ENCODE data around the gene TSFM. TPM values are rescaled to one million over a fixed set of nuclear protein-coding genes. Genes with fewer than 3 reads are reported as not detected.

Gene TSFM
- total and polyA plus RNA-seq, 2 of the 4 experiments (the other 2 are of a cell fraction), result 11.5 to 14.0 TPM

DNA sequence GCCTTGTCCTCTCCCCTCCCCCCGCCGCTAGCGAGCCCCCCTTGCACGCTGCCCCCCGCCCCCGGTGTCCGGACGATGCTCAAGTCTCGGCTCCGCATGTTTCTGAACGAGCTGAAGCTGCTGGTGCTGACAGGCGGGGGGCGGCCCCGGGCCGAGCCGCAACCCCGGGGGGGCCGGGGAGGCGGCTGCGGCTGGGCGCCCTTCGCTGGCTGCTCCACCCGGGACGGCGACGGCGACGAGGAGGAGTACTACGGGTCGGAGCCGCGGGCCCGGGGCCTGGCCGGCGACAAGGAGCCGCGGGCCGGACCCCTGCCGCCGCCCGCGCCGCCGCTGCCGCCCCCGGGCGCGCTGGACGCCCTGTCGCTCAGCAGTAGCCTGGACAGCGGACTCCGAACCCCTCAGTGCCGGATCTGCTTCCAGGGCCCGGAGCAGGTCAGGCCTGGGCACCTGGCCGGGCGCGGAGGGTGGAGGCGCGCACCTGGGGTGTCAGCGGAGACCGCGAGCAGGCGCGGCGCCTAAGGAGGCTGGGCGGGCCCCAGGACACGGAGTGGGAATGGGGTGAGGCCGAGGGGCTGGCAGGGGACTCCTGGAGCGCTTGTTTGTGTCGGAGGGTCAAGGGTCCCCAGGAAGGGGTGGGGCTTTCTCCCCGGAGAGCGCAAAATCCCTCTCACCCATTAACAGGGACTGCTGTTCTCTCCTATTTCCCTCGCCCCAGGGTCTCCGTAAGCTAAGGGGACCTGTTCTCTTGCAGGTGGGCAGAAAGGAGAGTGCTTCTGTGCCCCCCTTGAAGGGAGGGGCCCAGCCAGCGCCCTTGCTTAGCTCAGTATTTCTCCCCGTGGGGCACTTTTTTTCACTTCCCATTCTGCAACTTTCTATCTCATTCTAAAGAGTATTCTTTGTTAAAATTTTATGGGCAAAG is 26.9 kb upstream of the TSFM start (continued):
- TF ChIP-seq MXI1 (IDR thresholded peaks at IDR 0.05; ENCODE audit: borderline replicate concordance, low read depth, low read length), result no peak

DNA sequence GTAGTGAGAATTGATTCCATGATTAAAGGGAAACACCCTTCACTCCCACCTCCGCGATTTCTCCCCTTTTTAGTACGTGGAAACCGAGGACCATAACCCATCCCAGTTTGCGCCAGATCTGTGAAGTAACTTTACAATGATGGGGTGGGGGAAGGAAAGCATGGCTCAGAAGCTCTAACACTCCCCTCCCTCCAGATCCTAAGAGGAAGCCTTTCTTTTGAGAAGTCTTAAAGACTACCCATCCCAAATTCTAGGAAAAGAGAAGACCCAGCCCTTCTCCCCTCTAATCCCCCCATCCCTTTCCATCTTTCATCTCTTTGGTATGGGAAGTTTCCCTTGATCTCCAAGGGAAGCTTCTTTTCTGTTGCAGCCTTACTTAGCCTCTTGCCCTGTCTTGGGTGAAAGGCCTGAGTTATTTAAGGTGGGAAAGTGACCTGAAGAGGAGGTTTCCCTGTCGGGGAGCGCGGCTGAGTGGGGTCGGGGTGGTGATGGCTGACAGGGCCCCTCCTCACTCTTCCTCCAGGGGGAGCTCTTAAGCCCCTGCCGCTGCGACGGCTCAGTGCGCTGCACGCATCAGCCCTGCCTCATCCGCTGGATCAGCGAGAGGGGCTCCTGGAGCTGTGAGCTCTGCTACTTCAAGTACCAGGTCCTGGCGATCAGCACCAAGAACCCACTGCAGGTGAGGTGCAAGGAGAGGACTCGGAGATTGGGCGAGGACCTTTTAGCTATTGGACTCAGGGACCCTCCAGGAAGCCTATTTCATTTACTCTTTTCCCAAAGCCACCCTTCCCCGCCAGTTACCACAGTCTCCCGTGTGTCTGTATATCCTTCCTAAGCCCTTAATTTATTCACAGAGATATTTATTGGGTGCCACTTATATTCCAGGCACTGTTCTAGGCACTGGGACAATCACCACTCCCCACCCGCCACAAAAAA is 25.9 kb upstream of the TSFM start:
- Histone ChIP-seq H3K4me2 (ENCODE audit: low read depth, low read length) (peak overlapping the region; percentile 35), H2AK5ac (ENCODE audit: low read depth, low read length) (no peak overlapping the region), H2BK20ac (ENCODE audit: low read depth, low read length) (no peak overlapping the region), H2BK120ac (ENCODE audit: low read depth, low read length) (no peak overlapping the region), H2BK5ac (ENCODE audit: low read depth, low read length, poor library complexity, severe bottlenecking) (no peak overlapping the region), H3K4me1 (ENCODE audit: control insufficient read depth, insufficient read depth, low read length) (peaks cover 3% of the 10 kb centered on the region; the same call in 1 of the 2 replicates), H4K91ac (ENCODE audit: insufficient read depth, low read depth, low read length) (no peak overlapping the region), H2BK15ac (ENCODE audit: low read depth, low read length) (no peak overlapping the region), H3K18ac (ENCODE audit: low read depth, low read length) (no peak overlapping the region), H3K27ac (ENCODE audit: insufficient read depth, low read length) (no peak overlapping the region), H3K56ac (ENCODE audit: extremely low read depth, insufficient read depth, low read length) (no peak overlapping the region), H4K20me1 (ENCODE audit: insufficient read depth, low read length) (no peaks in the 10 kb centered on the region; the same call in 1 of the 2 replicates), H2AFZ (replicated peaks; ENCODE audit: low read length, poor library complexity) (peak overlapping the region; percentile 12), H3K4ac (ENCODE audit: low read depth, low read length) (no peak overlapping the region), H3K36me3 (ENCODE audit: control insufficient read depth, insufficient read depth, low read length) (peaks cover 9% of the 10 kb centered on the region), H3K9me1 (ENCODE audit: insufficient read depth, low read length) (peaks cover 4% of the 10 kb centered on the region), H3K4me3 (ENCODE audit: insufficient read depth, low read depth, low read length) (no peak overlapping the region), H3K9ac (ENCODE audit: low read depth, low read length) (no peak overlapping the region), H4K5ac (ENCODE audit: low read depth, low read length) (no peak overlapping the region), H3K14ac (replicated peaks; ENCODE audit: low read depth, low read length) (no peak overlapping the region), H3K9me3 (ENCODE audit: control insufficient read depth, insufficient read depth, low read length) (no peaks in the 10 kb centered on the region), H3K79me1 (ENCODE audit: low read depth in 1 of 2, low read length in 2 of 2) (peaks cover 0 to 9% of the 10 kb centered on the region in 2 experiments; a peak in 3 of 4 replicates), H2AK9ac (replicated peaks; ENCODE audit: low read depth, low read length, poor library complexity) (no peak overlapping the region), H4K8ac (ENCODE audit: low read depth in 2 of 2, low read length in 2 of 2) (no peak overlapping the region), H3K27me3 (ENCODE audit: control insufficient read depth, insufficient read depth, low read length) (peaks cover 10% of the 10 kb centered on the region), H3K23ac (ENCODE audit: low read depth, low read length) (no peak overlapping the region)
- WGBS, 2 experiments (ENCODE audit: extremely low coverage in 2 of 2, insufficient read length in 1 of 2), result 64% methylated on average over 9 of the region's 22 CpGs; no CpG with 5 or more reads in 1 of the 2 experiments
- CTCF ChIA-PET, result interaction anchor here (0.7 kb wide), 1 partner anchor 186 kb away, joined by 3 read pairs; no protein-coding TSS in a partner anchor
- no TSS peak for BruUV-seq (replicated peaks)
- in situ Hi-C loops (cut with MboI; ENCODE audit: low sequenced_read_pairs) (no loop called here), intact Hi-C loops (cut with micrococcal nuclease) (no loop called here), dilution Hi-C loops (cut with HindIII; ENCODE audit: low sequenced_read_pairs, unreplicated experiment) (no loop called here)
- DNase-seq (no peak), ATAC-seq (ENCODE audit: low read depth) (no peak)
- POLR2A ChIA-PET (ENCODE audit: unreplicated experiment), result no interaction called here
- no peak for TF ChIP-seq CEBPB (IDR thresholded peaks at IDR 0.05; ENCODE audit: low read depth, low read length)
- 0 out of 2 replicates have a peak, but pooled peaks have one; percentile 6 for TF ChIP-seq SMC3 (IDR thresholded peaks at IDR 0.05; ENCODE audit: low read depth, low read length)
- TF ChIP-seq, protein P1, sequence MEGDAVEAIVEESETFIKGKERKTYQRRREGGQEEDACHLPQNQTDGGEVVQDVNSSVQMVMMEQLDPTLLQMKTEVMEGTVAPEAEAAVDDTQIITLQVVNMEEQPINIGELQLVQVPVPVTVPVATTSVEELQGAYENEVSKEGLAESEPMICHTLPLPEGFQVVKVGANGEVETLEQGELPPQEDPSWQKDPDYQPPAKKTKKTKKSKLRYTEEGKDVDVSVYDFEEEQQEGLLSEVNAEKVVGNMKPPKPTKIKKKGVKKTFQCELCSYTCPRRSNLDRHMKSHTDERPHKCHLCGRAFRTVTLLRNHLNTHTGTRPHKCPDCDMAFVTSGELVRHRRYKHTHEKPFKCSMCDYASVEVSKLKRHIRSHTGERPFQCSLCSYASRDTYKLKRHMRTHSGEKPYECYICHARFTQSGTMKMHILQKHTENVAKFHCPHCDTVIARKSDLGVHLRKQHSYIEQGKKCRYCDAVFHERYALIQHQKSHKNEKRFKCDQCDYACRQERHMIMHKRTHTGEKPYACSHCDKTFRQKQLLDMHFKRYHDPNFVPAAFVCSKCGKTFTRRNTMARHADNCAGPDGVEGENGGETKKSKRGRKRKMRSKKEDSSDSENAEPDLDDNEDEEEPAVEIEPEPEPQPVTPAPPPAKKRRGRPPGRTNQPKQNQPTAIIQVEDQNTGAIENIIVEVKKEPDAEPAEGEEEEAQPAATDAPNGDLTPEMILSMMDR (conservative IDR thresholded peaks at IDR 0.05; ENCODE audit: low read depth, low read length), result peak; percentile 56
- TF ChIP-seq, protein P2, sequence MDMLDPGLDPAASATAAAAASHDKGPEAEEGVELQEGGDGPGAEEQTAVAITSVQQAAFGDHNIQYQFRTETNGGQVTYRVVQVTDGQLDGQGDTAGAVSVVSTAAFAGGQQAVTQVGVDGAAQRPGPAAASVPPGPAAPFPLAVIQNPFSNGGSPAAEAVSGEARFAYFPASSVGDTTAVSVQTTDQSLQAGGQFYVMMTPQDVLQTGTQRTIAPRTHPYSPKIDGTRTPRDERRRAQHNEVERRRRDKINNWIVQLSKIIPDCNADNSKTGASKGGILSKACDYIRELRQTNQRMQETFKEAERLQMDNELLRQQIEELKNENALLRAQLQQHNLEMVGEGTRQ (IDR thresholded peaks at IDR 0.05; ENCODE audit: low read depth, low read length), result no peak
- TF ChIP-seq POLR2A (IDR thresholded peaks at IDR 0.05; ENCODE audit: low read depth, low read length), result no peak
- TF ChIP-seq, protein P3, sequence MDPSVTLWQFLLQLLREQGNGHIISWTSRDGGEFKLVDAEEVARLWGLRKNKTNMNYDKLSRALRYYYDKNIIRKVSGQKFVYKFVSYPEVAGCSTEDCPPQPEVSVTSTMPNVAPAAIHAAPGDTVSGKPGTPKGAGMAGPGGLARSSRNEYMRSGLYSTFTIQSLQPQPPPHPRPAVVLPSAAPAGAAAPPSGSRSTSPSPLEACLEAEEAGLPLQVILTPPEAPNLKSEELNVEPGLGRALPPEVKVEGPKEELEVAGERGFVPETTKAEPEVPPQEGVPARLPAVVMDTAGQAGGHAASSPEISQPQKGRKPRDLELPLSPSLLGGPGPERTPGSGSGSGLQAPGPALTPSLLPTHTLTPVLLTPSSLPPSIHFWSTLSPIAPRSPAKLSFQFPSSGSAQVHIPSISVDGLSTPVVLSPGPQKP (IDR thresholded peaks at IDR 0.05; ENCODE audit: borderline replicate concordance, low read depth, low read length), result no peak
- TF ChIP-seq MXI1 (IDR thresholded peaks at IDR 0.05; ENCODE audit: borderline replicate concordance, low read depth, low read length), result no peak
- TF ChIP-seq RFX5 (IDR thresholded peaks at IDR 0.05; ENCODE audit: low read depth, low read length), result no peak
